Activated CD4-positive, CD25-positive, alpha-beta regulatory T cell (primary cell): Measurements from ENCODE around the gene GPC5.
A peak's percentile ranks its signal among the peaks of the same experiment; 100 is the strongest.
"Not testable (repeated sequence)": the region's sequence is repeated elsewhere in the genome, so short reads cannot be mapped to it uniquely, and the experiment has no call there.

Source experiments
- DNase-seq, 4 experiments: peaks; one replicate each; lab custom pipeline; 2025; lab: John Stamatoyannopoulos, UW

Gene GPC5

DNA sequence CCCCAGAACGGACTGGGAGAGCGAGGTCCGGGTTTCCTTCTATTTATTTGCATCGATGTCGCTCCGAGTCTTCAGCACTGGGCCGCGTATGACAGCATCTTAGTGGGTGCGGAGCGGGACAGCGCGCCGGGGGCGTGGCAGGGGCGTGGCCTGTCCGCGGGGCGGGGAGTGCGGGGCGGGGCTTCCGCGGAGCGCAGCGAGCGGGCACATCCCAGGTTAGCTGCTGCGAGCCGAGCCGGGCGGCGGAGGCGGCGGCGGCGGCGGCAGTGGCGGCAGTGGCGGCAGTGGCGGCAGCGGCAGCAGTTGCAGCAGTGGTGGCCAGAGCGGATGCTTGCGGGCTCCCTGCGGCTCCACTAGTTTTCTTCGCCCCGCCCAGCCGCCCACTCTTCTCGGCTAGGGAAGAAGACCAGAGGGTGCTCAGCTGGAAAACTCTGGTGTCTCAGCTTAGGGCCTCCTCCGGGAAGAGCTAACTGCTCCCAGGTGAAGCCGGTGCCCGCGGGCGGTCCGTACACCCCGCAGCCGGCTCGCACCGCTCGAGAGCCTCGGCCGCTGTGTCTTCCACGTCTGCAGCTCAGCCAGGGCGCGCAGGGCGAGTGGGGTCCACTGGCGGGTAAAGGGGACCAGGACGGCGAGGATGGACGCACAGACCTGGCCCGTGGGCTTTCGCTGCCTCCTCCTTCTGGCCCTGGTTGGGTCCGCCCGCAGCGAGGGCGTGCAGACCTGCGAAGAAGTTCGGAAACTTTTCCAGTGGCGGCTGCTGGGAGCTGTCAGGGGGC lies at the start of gene GPC5:
GPC5 (plus strand) TSS at position 209 of the 776 bp plus-strand sequence.
- peak; percentile 39 to 64 (median 58) for DNase-seq

DNA sequence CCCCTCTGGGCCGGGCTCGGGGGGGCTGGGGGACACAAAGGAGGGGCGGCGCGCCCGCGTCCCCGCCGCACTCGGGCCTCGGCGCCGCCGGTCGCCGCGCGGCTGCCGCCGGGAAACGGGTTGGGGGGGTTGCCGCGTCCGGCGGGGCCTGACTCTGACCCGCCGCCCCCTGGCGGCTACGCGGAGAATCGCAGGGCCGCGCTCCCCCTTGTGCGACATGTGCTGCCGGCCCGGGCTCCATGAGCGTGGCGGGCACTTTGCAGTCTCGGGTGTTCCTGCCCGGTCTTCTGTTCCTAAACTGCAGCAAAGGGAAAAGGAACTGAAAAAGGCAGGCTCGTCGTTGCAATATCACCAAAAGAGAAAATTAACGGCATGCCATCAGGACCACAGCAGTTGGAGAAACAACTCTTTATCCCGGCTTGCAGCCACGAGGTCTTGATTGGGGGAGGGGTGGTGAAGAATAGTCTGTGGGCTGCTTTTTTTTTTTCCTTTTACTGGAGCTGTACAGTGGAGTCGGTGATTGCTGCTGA lies 49.5 kb upstream of the GPC5 start:
- DNase-seq: peak; percentile 84 to 96 (median 88)

DNA sequence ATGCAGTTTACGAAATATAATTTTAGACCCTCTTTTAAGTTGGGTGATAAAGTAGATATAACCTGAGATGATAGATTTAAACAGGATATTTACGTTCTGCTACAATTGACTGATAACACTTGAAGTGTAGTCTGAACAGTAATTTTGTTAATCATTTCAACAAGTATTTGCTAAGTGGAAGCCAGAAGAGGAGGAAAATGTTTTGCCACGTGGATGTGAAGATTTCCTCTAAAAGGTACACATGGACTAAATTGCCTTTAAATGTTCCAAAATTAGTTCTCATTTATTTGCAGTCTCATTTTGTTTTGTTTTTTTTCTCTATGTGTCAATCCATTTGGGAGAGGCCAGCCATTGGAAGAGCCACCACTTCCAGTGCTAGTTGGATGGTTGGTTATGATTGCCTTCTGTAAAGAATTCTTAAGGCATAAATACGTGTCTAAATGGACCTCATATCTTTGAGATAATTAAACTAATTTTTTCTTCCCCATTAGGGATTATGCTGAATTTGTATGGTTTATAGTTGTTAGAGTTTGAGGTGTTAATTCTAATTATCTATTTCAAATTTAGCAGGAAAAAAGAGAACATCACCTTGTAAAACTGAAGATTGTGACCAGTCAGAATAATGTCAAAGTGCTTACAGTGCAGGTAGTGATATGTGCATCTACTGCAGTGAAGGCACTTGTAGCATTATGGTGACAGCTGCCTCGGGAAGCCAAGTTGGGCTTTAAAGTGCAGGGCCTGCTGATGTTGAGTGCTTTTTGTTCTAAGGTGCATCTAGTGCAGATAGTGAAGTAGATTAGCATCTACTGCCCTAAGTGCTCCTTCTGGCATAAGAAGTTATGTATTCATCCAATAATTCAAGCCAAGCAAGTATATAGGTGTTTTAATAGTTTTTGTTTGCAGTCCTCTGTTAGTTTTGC lies 48.2 kb upstream of the GPC5 start:
- no peak for DNase-seq

- no peak for DNase-seq
Observed at GRCh38 chr13:91351123-91351522, 47.3 kb upstream of the GPC5 start.

DNA sequence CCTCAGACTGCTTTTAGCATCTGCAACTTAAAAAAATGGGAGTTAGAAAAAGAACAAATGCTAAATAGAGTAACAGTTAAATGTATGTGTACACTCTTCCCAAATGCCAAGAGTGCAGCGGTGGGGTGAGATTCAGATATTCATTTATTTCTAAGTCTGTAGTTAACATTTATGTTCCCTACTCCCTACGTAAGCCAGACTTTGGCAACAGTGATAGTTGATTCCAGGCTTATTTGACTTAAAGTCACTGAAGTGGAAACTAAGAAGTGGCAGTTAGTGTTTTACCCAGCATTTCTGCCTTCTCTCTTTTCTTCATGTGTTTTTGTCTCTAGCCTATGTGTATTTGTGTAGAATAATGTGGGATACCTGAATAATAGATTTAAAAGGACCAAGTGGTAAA lies 46.4 kb upstream of the GPC5 start:
- no peak for DNase-seq

DNA sequence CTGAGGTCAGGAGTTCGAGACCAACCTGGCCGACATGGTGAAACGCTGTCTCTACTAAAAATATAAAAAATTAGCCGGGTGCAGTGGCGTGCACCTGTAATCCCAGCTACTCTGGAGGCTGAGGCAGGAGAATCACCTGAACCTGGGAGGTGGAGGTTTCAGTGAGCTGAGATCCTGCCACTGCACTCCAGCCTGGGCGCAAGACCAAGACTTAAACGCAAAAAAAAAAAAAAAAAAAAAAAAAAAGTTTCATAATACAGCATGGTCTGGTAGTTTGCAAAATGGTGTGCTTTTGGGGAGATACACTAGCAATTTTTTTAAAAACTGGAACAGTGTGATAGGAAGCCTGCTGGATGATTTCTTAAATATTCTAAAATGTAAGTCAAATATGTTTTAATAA lies 45.5 kb upstream of the GPC5 start:
- DNase-seq: not testable (repeated sequence)

DNA sequence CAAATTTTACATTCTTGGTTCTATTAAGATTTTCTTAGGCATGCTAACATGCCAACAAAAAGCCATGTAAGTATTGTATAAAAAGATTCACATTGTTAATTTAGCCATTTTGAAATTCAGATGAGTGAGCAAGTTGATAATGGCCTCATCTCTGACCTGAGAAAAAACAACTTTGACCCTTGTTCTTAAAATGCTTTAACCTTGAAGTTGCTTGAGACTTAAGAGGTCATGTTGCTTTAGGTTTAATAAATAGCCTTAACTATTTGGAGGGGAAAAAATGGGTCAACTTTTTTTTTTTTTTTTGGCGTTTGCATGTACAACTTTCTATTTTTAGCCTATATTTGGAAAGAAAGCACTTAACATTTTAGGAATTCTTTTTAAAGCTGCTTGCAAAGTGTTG lies 44.9 kb upstream of the GPC5 start:
- no peak for DNase-seq

- no peak for DNase-seq
Observed at GRCh38 chr13:91355099-91355825, 43.2 kb upstream of the GPC5 start.

- no peak for DNase-seq
Observed at GRCh38 chr13:91355826-91356710, 42.4 kb upstream of the GPC5 start.

DNA sequence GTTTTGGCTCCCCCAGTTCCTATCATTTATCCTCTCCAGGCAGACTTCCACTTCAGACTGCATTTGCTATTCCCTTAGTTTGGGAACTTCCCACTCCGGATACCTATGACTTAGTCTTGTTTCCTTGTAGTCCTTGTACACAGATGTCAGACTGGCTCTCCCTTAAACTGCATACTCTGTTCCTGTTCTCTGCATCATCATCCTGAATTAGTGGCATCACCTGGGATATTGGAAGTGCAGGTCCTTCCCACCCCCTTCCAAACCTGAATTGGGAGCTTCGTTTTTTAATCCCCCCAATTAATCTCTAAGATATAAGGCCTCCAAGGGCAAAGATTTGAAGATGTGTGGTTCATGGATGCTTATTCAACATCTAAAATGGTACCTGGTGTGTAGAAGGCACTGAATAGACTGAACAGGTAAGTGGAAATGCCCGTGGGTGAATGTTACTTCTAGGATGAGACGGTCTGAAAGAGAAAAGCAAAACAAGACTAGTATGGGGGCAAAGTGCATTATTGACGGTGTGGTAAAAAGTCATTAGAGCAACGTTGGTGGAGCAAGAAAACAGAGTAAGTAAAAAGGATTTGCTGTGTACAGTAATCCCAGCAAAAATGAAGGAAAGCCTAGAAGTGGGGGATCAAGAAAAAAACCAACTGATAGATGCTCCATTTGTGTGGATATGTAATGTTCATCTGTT lies 41.4 kb upstream of the GPC5 start:
- DNase-seq: no peak

DNA sequence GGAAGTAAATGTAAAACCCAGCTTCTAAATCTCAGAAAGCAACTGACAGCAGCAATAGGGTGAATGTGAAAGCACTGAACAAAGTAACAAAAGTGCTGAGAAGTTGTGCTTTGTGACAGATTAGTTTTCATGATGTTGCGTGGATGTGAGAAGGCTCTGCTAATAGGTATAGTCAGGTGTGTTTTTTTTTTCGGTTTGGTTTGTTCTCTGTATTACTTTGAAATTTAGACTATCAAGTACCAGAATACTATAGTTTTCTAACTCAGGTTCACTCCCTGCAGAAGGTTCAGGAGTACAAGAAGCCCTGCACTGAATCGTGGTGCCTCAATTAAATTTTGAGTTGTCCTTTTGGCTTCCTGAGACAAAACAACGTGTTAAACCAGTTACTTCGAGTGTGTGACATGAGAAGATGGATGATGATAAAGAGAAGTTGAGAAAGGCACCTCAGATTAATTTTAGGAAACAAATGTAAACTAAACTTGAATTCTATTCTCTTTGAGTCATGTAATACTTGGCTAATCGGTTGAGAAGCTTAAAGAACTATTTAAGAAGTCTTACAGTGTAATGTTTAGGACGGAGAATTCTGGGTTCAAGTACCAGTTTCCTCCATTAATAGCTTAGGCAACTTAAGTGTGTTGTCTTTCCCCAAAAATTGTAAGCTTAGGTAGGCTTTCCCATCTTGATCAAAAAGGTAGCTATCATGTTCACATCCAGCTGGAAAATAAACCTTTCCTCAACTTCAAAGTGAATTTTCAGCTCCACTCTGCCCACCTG lies 40.6 kb upstream of the GPC5 start:
- DNase-seq: no peak

DNA sequence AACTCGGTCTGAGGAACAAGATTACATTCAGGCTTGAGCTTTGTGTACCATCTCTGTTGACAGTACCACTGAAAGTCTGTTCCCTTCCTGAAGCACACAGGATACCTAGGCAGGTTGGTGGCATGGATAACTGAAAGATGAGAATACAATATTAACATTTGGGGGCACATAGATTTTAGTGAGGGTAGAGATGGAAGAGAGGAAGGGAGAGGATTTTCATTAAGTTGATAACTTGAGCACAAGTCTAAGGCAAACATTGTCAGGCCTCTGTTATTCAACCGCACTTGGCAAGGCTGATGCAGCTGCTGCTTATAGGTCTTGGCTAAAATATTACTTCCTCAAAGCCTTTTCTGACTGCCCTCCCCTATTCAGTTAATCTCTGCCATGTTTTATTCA lies 40.0 kb upstream of the GPC5 start:
- no peak for DNase-seq

GRCh38 chr13:91359111-91359510 lies 39.3 kb upstream of the GPC5 start:
- DNase-seq: no peak

DNA sequence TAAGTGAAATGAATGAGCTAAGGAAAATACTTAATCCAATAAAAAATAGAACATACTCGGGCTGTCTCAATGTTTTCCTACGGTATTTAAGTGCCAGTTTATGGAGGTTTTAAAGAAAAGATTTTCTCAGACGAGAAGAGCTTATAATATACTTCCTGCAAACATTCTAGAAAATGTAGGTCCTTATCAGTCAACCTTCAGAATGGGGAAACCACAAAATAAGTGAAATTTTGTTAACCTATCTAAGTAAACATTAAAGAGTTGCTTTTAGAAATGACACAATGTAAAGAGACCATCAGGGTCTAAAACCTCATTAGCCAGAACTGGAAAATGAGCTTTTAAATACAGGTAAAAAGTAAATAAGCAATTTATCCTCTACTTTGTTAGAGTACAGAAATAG lies 38.8 kb upstream of the GPC5 start:
- no peak for DNase-seq

GRCh38 chr13:91360246-91360751 lies 38.1 kb upstream of the GPC5 start:
- DNase-seq: no peak

GRCh38 chr13:91361755-91362271 lies 36.6 kb upstream of the GPC5 start:
- no peak for DNase-seq

DNA sequence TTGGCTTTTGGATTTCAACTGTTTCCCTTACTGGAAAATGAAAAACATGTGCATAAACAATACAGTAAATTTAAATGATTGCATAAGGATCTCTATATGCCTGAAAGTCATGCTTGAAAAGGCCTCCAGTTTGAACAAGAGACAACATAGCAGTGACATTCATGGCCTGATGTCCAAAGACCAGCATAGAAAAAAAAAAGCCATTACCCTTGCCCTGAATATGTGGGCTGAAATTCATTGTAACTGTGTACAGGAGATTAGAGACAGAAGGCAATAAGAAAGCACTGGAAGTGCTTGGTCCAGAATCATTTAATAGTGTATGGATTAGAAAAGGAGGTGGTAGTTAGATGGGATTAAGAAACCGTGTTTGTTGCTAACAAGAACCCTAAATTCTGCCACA lies 35.5 kb upstream of the GPC5 start:
- DNase-seq: no peak

- DNase-seq: no peak
Observed at GRCh38 chr13:91368101-91368500, 30.3 kb upstream of the GPC5 start.
